Measurements from ENCODE around the gene PIK3C2B.

DNA sequence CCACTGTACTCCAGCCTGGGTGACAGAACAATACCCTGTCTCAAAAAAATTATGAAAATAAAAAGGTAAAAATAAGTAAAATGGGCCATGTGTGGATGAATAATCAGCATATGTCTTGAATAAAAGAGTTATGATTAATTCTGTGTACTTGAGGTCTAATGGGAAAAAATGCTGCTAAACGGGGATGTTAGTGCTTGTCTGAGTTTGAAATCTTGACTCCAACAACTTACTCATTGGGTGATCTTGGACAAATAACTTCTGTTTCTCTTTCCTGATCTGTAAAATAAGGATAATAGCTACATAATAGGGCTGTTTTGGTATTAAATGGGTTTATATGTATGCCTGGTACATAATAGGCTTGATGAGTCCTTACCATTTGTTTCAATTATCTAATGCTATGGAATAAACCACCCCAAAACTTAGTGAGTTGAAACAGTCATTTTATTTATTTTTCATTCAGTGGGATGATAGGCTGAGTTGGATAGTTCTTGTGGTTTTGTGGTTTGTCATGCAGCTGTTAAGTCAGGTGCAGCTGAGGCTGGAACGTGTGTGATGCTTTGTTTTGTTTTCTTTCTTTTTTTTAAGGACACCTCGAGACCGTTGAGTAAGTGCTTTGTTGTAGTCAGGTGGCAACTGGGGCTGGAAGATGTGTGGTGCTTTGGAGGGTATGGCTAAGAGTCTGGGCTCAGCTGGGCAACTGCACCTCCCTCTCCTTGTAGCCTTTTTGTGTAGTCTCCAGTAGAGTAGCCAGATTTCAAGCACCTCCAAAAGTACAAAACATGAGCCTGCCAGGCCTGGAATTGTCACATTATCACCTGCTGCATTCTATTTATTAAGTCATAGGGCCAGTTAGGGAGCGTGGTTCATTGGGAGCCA is 26.5 kb upstream of the PIK3C2B start:
- TF ChIP-seq, protein P1, sequence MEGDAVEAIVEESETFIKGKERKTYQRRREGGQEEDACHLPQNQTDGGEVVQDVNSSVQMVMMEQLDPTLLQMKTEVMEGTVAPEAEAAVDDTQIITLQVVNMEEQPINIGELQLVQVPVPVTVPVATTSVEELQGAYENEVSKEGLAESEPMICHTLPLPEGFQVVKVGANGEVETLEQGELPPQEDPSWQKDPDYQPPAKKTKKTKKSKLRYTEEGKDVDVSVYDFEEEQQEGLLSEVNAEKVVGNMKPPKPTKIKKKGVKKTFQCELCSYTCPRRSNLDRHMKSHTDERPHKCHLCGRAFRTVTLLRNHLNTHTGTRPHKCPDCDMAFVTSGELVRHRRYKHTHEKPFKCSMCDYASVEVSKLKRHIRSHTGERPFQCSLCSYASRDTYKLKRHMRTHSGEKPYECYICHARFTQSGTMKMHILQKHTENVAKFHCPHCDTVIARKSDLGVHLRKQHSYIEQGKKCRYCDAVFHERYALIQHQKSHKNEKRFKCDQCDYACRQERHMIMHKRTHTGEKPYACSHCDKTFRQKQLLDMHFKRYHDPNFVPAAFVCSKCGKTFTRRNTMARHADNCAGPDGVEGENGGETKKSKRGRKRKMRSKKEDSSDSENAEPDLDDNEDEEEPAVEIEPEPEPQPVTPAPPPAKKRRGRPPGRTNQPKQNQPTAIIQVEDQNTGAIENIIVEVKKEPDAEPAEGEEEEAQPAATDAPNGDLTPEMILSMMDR (IDR thresholded peaks at IDR 0.05; ENCODE audit: low read length) = no peak
- no peak for TF ChIP-seq EZH2phosphoT487 (IDR thresholded peaks at IDR 0.05; ENCODE audit: low read length)
- TF ChIP-seq EZH2 (optimal IDR thresholded peaks at IDR 0.05; ENCODE audit: low read depth, low read length) = no peak
